K562 (cell line): Measurements from ENCODE around the gene CD300LD. TPM values are rescaled to one million over a fixed set of nuclear protein-coding genes. Genes with fewer than 3 reads are reported as not detected.

Source experiments
- ATAC-seq: fragments of 200-7000 bp; cut with Tn5 transposase; 3 replicates; pipeline ENCODE4 v1.9.1; 2020; ENCODE audit warnings: moderate library complexity
- BruUV-seq: library from RNA; stranded (reverse); fragments of 400-500 nt; replicated peaks from 2 replicates; lab custom pipeline; 2021; lab: Mats Ljungman, UMichigan
- CTCF ChIA-PET: fragments of 300-600 bp; formaldehyde crosslinking; extraction: SDS; loops from one replicate; lab custom pipeline; 2021; ENCODE audit warnings: low intra/inter-chr PET ratio; lab: Yijun Ruan, JAX
- POLR2A ChIA-PET: fragments of 300-600, 350-650 bp; sonication (Branson Sonifier 250); formaldehyde crosslinking; extraction: SDS; loops from one replicate; lab custom pipeline; 2021; ENCODE audit warnings: antibody characterized with exemption, inconsistent platforms; lab: Yijun Ruan, JAX
- DNase-seq, 4 experiments: peaks; one replicate each; pipeline versions ENCODE4 v3.0.0 to v3.0.0-alpha.2; 2011 to 2018; ENCODE audit warnings: low spot score in 3 of 4, mixed read lengths in 3 of 4; ENCODE audit errors: extremely low read depth in 1 of 4
- FAIRE-seq: peaks from 2 replicates; lab custom pipeline; 2011; peaks lifted over from hg19 to GRCh38; lab: Jason Lieb, UNC
- H2AFZ ChIP-seq: 2 replicates; pipeline ENCODE4 v1.6.0; 2011; ENCODE audit warnings: low read depth, low read length, control low read depth, inconsistent platforms
- H3K27ac ChIP-seq: fragments of 200-600 bp; 3 replicates; pipeline ENCODE4 v1.8.0; 2011; ENCODE audit warnings: low read depth, mild to moderate bottlenecking, control low read depth, inconsistent platforms, low read length, moderate library complexity, mixed read lengths; ENCODE audit errors: extremely low read depth
- H3K27me3 ChIP-seq, 2 experiments: fragments of 300-600 bp in 1 of 2; 2 replicates in 1 of 2; 3 replicates in 1 of 2; pipeline versions ENCODE4 v1.6.0 to v1.8.0; 2011; ENCODE audit warnings: inconsistent platforms in 2 of 2, low read length in 2 of 2, mild to moderate bottlenecking in 1 of 2, mixed read lengths in 1 of 2, moderate library complexity in 1 of 2; ENCODE audit not compliant: control insufficient read depth in 2 of 2, insufficient read depth in 2 of 2
- H3K36me3 ChIP-seq: fragments of 300-600 bp; 3 replicates; pipeline ENCODE4 v1.8.0; 2011; ENCODE audit warnings: mild to moderate bottlenecking, low read length, inconsistent platforms; ENCODE audit not compliant: control insufficient read depth, insufficient read depth
- H3K4me1 ChIP-seq, 2 experiments: fragments of 200-600 bp in 1 of 2; replicated peaks in 1 of 2; 2 replicates in 1 of 2; 3 replicates in 1 of 2; pipeline versions ENCODE4 v1.5.1 to v1.8.0; 2011; ENCODE audit warnings: inconsistent platforms in 2 of 2, low read length in 2 of 2, mild to moderate bottlenecking in 1 of 2, mixed read lengths in 1 of 2, moderate library complexity in 1 of 2; ENCODE audit not compliant: control insufficient read depth in 2 of 2, insufficient read depth in 2 of 2
- H3K4me2 ChIP-seq: 2 replicates; pipeline ENCODE4 v1.6.1; 2011; ENCODE audit warnings: low read length, control low read depth, inconsistent platforms, mixed read lengths; ENCODE audit not compliant: insufficient read depth
- H3K4me3 ChIP-seq: fragments of 200-600 bp; sonication (generic), shearing (Covaris generic); 2 replicates; pipeline ENCODE4 v1.5.1; 2016; ENCODE audit warnings: control low read depth, inconsistent platforms
- H3K79me2 ChIP-seq: fragments of 200-600 bp; 3 replicates; pipeline ENCODE4 v1.8.0; 2011; ENCODE audit warnings: low read length, inconsistent platforms; ENCODE audit not compliant: control insufficient read depth, insufficient read depth
- H3K9ac ChIP-seq, 2 experiments: 2 replicates each; pipeline versions ENCODE4 v1.6.0 to v1.6.1; 2011; ENCODE audit warnings: low read depth in 2 of 2, low read length in 2 of 2, control low read depth in 1 of 2, inconsistent platforms in 1 of 2, mild to moderate bottlenecking in 1 of 2, mixed read lengths in 1 of 2; ENCODE audit not compliant: insufficient read depth in 1 of 2
- H3K9me1 ChIP-seq: one replicate; pipeline ENCODE4 v1.6.0; 2011; ENCODE audit warnings: inconsistent platforms, mild to moderate bottlenecking, low read length, moderate library complexity; ENCODE audit not compliant: control insufficient read depth, insufficient read depth
- H3K9me3 ChIP-seq: replicated peaks from 2 replicates; pipeline ENCODE4 v1.5.1; 2011; ENCODE audit warnings: low read depth, low read length, inconsistent platforms; ENCODE audit not compliant: control insufficient read depth, insufficient read depth
- H4K20me1 ChIP-seq: replicated peaks from 2 replicates; pipeline ENCODE4 v1.6.1; 2011; ENCODE audit warnings: low read length, inconsistent platforms, mixed read lengths; ENCODE audit not compliant: control insufficient read depth, insufficient read depth
- MBD2 ChIP-seq: sonication (generic); IDR thresholded peaks from 2 replicates; pipeline ENCODE4 v1.6.1; 2016; ENCODE audit warnings: low read depth, borderline replicate concordance
- MEF2D ChIP-seq: conservative IDR thresholded peaks from 2 replicates; pipeline ENCODE4 v1.6.1; 2016; ENCODE audit warnings: low read depth, missing genetic modification characterization, missing compliant biosample characterization
- PPARD ChIP-seq: fragments of 250-450 bp; sonication (Bioruptor Pico); IDR thresholded peaks from 2 replicates; pipeline ENCODE4 v1.8.0; 2022; ENCODE audit warnings: inconsistent platforms, mild to moderate bottlenecking, moderate library complexity
- TSC22D4 ChIP-seq: fragments of 450-650 bp; IDR thresholded peaks from 2 replicates; pipeline ENCODE4 v1.6.1; 2016; ENCODE audit warnings: missing genetic modification characterization, missing biosample characterization, control low read depth
- ZBED1 ChIP-seq: IDR thresholded peaks from 2 replicates; pipeline ENCODE4 v1.6.1; 2014
- ZFP36 ChIP-seq: fragments of 150-350 bp; IDR thresholded peaks from 2 replicates; pipeline ENCODE4 v1.6.1; 2018; ENCODE audit warnings: low read length, low read depth; ENCODE audit not compliant: partially characterized antibody
- ZNF586 ChIP-seq: fragments of 450-650 bp; formaldehyde crosslinking; conservative IDR thresholded peaks from 2 replicates; pipeline ENCODE4 v1.4.0; 2020; ENCODE audit warnings: mild to moderate bottlenecking, moderate library complexity
- WGBS: fragments of 100-300 bp; shearing (Covaris generic); methylation state at CpG from one replicate; pipeline ENCODE4 v1.1.6; 2016; ENCODE audit warnings: low coverage, mixed read lengths; ENCODE audit not compliant: insufficient coverage; ENCODE audit errors: missing lambda C conversion rate; 5-methylcytosine and 5-hydroxymethylcytosine counted together
- in situ Hi-C: fragments of 300-500 bp; cut with MboI; formaldehyde crosslinking; loops from 4 replicates; pipeline ENCODE4 v1.15.0; 2018; ENCODE audit warnings: inconsistent platforms, mixed read lengths
- intact Hi-C: fragments of 100-400 bp; cut with micrococcal nuclease; formaldehyde crosslinking; loops from 2 replicates; pipeline ENCODE4 v1.14.2; 2022
- polyA plus RNA-seq, 8 experiments: library from polyadenylated mRNA; depleted of rRNA in 4 of 8; stranded (reverse) in 5 of 8; unstranded in 3 of 8; fragments of >200 nt; fragmentation: Nextera tagmentation in 2 of 8; fragmentation: Illumina TruSeq in 1 of 8; extraction: Ambion mirVana in 2 of 8; extraction: Trizol in 1 of 8; gene quantifications; 2 replicates each; pipeline versions ENCODE4 v1.2.1 to v1.2.3, GENCODE V29; 2011 to 2014; ENCODE audit warnings: inconsistent platforms in 1 of 8, missing spikeins in 1 of 8
- total RNA-seq, 7 experiments: library from RNA; depleted of rRNA in 6 of 7; stranded (reverse); fragments of >200 nt in 6 of 7; fragmentation: Illumina TruSeq in 2 of 7; extraction: Trizol in 2 of 7; gene quantifications; 2 replicates each; pipeline versions ENCODE4 v1.2.1 to v1.2.3, GENCODE V29; 2011 to 2021; ENCODE audit warnings: low replicate concordance in 1 of 7

CD300LD gene
- total and polyA plus RNA-seq, 9 of the 15 experiments (the other 6 are each of a cell fraction or from before 2014, with no cell fraction given), result not detected

- H4K20me1 ChIP-seq, result peaks cover 7% of the 10 kb centered on the region; the same call in 1 of the 2 replicates
- peaks cover 8 to 36% of the 10 kb centered on the region in 2 experiments; a peak in 4 of 5 replicates for H3K27me3 ChIP-seq
- H3K4me2 ChIP-seq, result no peak overlapping the region
- no peak for FAIRE-seq
- no TSS peak for BruUV-seq
- H3K4me3 ChIP-seq, result no peak overlapping the region
- 0% methylated on average over 3 of the region's 3 CpGs for WGBS
- POLR2A ChIA-PET, result interaction anchor here (0.9 kb wide), 1 partner anchor 8 kb away, joined by 4 read pairs; no protein-coding TSS in a partner anchor
- H3K9me3 ChIP-seq, result no peaks in the 10 kb centered on the region
- H3K27ac ChIP-seq, result no peak overlapping the region
- CTCF ChIA-PET, result no interaction called here
- in situ Hi-C loops (no loop called here), intact Hi-C loops (no loop called here)
- no peak for DNase-seq
- H3K9me1 ChIP-seq, result no peaks in the 10 kb centered on the region
- no peak overlapping the region for H2AFZ ChIP-seq
- H3K79me2 ChIP-seq, result no peaks in the 10 kb centered on the region
- ATAC-seq, result no peak
- TF ChIP-seq PPARD (CRISPR knock-in tag) (no peak), ZBED1 (no peak), MEF2D (tag) (no peak), ZNF586 (CRISPR knock-in tag) (no peak), MBD2 (no peak), ZFP36 (no peak), TSC22D4 (tag) (no peak)
- no peaks in the 10 kb centered on the region for H3K4me1 ChIP-seq
- H3K9ac ChIP-seq, result no peak overlapping the region
- H3K36me3 ChIP-seq, result no peaks in the 10 kb centered on the region
Measured at GRCh38 chr17:74573169-74573568, 18.9 kb downstream of the CD300LD start.
